Measurements from ENCODE around the gene GIPC3. TPM values are rescaled to one million over a fixed set of nuclear protein-coding genes. Genes with fewer than 3 reads are reported as not detected.

Gene GIPC3
- total RNA-seq, 2 experiments from 2014 or later = 1.1 TPM

DNA sequence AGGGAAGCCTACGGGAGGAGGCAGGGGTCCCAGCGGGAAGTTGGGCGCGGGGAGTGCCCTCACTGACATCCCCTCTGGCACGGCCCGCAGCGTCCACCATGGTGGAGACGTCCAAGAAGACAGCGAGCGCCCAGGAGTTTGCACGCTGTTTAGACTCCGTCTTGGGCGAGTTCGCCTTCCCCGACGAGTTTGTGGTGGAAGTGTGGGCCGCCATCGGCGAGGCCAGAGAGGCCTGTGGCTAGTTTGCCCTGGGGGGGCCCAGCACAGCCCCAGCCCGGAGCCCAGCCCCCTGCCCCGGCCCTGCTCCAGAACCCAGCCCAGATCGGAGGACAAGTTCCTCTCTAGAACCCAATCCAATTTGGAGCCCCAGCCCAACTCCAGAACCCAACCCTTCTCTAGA lies 4.7 kb downstream of the GIPC3 start:
- Histone ChIP-seq H3K27ac (ENCODE audit: low read depth in 1 of 2, low read length in 2 of 2) (no peak overlapping the region), H3K36me3 (ENCODE audit: insufficient read depth, low read length) (no peaks in the 10 kb centered on the region), H3K27me3 (ENCODE audit: control insufficient read depth in 1 of 2, insufficient read depth in 2 of 2, low read length in 2 of 2) (no peaks in the 10 kb centered on the region), H3K4me3 (ENCODE audit: low read length) (no peak overlapping the region), H3K9me3 (ENCODE audit: control insufficient read depth in 1 of 2, insufficient read depth in 1 of 2, low read length in 2 of 2) (no peaks in the 10 kb centered on the region), H3K4me1 (ENCODE audit: insufficient read depth, low read length) (peaks cover 11% of the 10 kb centered on the region)
- H3K4me3 Mint-ChIP-seq = no peak overlapping the region
- H3K4me1 Mint-ChIP-seq (ENCODE audit: low read depth) = no peaks in the 10 kb centered on the region
- TF ChIP-seq, protein P1, sequence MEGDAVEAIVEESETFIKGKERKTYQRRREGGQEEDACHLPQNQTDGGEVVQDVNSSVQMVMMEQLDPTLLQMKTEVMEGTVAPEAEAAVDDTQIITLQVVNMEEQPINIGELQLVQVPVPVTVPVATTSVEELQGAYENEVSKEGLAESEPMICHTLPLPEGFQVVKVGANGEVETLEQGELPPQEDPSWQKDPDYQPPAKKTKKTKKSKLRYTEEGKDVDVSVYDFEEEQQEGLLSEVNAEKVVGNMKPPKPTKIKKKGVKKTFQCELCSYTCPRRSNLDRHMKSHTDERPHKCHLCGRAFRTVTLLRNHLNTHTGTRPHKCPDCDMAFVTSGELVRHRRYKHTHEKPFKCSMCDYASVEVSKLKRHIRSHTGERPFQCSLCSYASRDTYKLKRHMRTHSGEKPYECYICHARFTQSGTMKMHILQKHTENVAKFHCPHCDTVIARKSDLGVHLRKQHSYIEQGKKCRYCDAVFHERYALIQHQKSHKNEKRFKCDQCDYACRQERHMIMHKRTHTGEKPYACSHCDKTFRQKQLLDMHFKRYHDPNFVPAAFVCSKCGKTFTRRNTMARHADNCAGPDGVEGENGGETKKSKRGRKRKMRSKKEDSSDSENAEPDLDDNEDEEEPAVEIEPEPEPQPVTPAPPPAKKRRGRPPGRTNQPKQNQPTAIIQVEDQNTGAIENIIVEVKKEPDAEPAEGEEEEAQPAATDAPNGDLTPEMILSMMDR (IDR thresholded peaks at IDR 0.05) = no peak
- DNase-seq (no peak), ATAC-seq (ENCODE audit: poor library complexity) (no peak)
- ChIA-PET CTCF (no interaction called here), POLR2A (interaction anchor here (0.6 kb wide), 2 partner anchors 15 to 53 kb away, joined by 3 to 4 read pairs; no protein-coding TSS in a partner anchor)
- H3K27me3 Mint-ChIP-seq = no peaks in the 10 kb centered on the region
- H3K9me3 Mint-ChIP-seq = no peaks in the 10 kb centered on the region
- intact Hi-C loops (cut with DNase I, micrococcal nuclease) = loop anchor here in 1 of 2 experiments (5.0 to 10.0 kb wide), 3 partner anchors 43 to 255 kb away; partner anchors contain the start of gene TJP3
- no peaks in the 10 kb centered on the region for H3K36me3 Mint-ChIP-seq (ENCODE audit: low read depth)
- H3K27ac Mint-ChIP-seq = no peak overlapping the region

DNA sequence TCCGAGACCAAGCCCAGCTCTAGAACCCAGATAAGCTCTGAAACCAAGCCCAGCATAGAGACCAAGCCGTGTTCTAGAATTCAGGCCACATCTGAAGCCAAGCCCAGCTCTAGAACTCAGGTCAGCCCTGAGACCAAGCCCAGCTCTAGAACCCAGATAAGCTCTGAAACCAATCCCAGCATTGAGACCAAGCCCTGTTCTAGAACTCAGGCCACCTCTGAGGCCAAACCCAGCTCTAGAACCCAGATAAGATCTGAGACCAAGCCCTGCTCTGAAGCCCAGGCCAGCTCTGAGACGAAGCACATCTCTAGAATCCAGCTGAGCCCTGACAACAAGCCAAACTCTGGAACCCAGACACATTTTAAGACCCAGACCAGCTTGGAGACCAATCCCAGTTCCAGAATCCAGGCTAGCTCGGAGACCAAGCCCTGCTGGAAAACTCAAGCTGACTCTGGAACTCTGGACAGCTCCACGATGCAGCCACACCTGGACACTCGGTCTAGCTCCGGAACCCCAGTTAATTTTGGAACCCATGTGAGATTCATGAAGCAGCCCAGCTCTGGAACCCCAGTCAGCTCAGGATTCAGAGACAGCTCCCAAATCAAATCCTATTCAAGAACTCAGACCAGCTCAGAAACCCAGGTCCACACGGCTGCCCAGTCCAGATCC lies 5.8 kb downstream of the GIPC3 start:
- no peak overlapping the region for H3K4me3 Mint-ChIP-seq
- H3K27me3 Mint-ChIP-seq = no peaks in the 10 kb centered on the region

DNA sequence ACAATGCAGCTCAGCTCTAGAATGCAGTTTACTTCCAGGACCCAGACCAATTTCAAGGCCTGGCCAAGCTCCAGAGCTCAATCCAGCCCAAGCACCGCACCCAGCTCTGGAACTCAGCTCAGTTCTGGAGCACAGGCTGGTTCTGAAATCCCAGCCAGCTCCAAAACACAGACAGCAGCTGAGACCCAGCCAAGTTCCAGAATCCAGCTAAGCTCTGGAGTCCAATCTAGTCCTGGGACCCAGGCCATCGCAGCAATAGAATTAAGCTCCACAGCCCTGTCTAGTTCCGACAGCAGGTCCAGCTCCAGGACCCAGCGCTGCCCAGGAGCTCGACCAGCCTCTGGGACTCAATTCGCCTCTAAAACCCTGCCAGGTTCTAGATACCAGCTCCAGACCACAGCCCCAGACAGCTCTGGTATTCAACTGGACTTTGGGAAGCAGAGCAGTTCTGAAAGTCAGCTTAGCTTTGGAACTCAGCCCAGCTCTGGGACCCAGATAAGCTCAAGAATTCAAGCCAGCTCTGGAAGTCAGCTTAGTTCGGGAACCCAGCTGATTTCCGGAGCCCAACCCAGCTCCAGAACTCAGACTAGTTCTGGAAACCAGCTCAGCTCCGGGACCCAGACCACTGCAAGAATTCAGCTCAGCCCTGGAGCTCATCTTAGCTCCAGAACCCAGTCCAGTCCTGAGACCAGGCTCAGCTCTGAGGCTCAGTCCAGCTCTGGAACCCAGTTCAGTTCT lies 6.8 kb downstream of the GIPC3 start:
- POLR2A ChIA-PET = interaction anchor here (1.3 kb wide), 1 partner anchor 12 kb away, joined by 3 read pairs; no protein-coding TSS in a partner anchor
- H3K36me3 ChIP-seq (ENCODE audit: insufficient read depth, low read length) = no peaks in the 10 kb centered on the region
- TF ChIP-seq, protein P1 (IDR thresholded peaks at IDR 0.05) = no peak
- no peak overlapping the region for H3K4me3 Mint-ChIP-seq
- CTCF ChIA-PET = interaction anchor here (1.9 kb wide), 1 partner anchor 47 kb away, joined by 6 read pairs; no protein-coding TSS in a partner anchor
- no peaks in the 10 kb centered on the region for H3K4me1 ChIP-seq (ENCODE audit: insufficient read depth, low read length)
- H3K27me3 ChIP-seq (ENCODE audit: control insufficient read depth in 1 of 2, insufficient read depth in 2 of 2, low read length in 2 of 2) = no peaks in the 10 kb centered on the region
- no peaks in the 10 kb centered on the region for H3K36me3 Mint-ChIP-seq (ENCODE audit: low read depth)
- no peaks in the 10 kb centered on the region for H3K9me3 Mint-ChIP-seq
- no peak overlapping the region for H3K27ac ChIP-seq (ENCODE audit: low read depth in 1 of 2, low read length in 2 of 2)
- no peaks in the 10 kb centered on the region for H3K9me3 ChIP-seq (ENCODE audit: control insufficient read depth in 1 of 2, insufficient read depth in 1 of 2, low read length in 2 of 2)
- H3K27ac Mint-ChIP-seq = no peak overlapping the region
- intact Hi-C loops (cut with DNase I, micrococcal nuclease) = loop anchor here in 1 of 2 experiments (10.0 kb wide), 1 partner anchor 253 kb away; no protein-coding TSS in a partner anchor
- H3K4me3 ChIP-seq (ENCODE audit: low read length) = no peak overlapping the region
- no peaks in the 10 kb centered on the region for H3K27me3 Mint-ChIP-seq
- ATAC-seq (ENCODE audit: poor library complexity) (no peak), DNase-seq (no peak)
- no peaks in the 10 kb centered on the region for H3K4me1 Mint-ChIP-seq (ENCODE audit: low read depth)

More for the DNA sequence above, 5.8 kb downstream of the GIPC3 start:
- POLR2A ChIA-PET = interaction anchor here (0.6 to 1.3 kb wide), 2 partner anchors 13 to 113 kb away, joined by 3 read pairs; no protein-coding TSS in a partner anchor
- DNase-seq (no peak), ATAC-seq (ENCODE audit: poor library complexity) (no peak)
- Mint-ChIP-seq H3K36me3 (ENCODE audit: low read depth) (no peaks in the 10 kb centered on the region), H3K4me1 (ENCODE audit: low read depth) (no peaks in the 10 kb centered on the region), H3K9me3 (no peaks in the 10 kb centered on the region), H3K27ac (no peak overlapping the region)
- Histone ChIP-seq H3K4me1 (ENCODE audit: insufficient read depth, low read length) (peaks cover 2% of the 10 kb centered on the region), H3K36me3 (ENCODE audit: insufficient read depth, low read length) (no peaks in the 10 kb centered on the region), H3K9me3 (ENCODE audit: control insufficient read depth in 1 of 2, insufficient read depth in 1 of 2, low read length in 2 of 2) (no peaks in the 10 kb centered on the region), H3K27me3 (ENCODE audit: control insufficient read depth in 1 of 2, insufficient read depth in 2 of 2, low read length in 2 of 2) (no peaks in the 10 kb centered on the region), H3K27ac (ENCODE audit: low read depth in 1 of 2, low read length in 2 of 2) (no peak overlapping the region), H3K4me3 (ENCODE audit: low read length) (no peak overlapping the region)
- CTCF ChIA-PET = interaction anchor here (1.9 kb wide), 1 partner anchor 46 kb away, joined by 6 read pairs; no protein-coding TSS in a partner anchor
- TF ChIP-seq, protein P1 (IDR thresholded peaks at IDR 0.05) = no peak
- intact Hi-C loops (cut with DNase I, micrococcal nuclease) = loop anchor here in 1 of 2 experiments (10.0 kb wide), 1 partner anchor 254 kb away; no protein-coding TSS in a partner anchor

All from CD4-positive, alpha-beta T cell (primary cell).